Measurements from ENCODE around the gene SYNE2.

DNA sequence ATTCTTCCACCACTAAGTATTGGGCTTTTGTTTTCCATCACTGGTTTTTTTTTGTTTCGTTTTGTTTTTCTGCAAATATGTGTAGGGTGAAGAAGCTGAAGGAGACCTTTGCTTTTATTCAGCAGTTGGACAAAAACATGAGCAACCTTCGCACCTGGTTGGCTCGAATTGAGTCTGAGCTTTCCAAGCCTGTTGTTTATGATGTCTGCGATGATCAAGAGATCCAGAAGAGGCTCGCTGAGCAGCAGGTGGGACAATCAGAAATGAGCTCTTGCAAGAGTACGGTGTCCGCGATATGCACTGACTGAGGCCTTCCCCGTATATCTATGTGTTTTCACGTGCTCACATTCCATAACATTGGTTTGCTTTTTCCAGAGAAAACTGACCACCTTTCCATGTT lies 349.9 kb downstream of the SYNE2 start:
- TF ChIP-seq CTCF (IDR thresholded peaks at IDR 0.05; ENCODE audit: extremely low read depth in 1 of 2, insufficient read depth in 1 of 2, low read depth in 1 of 2, low read length in 2 of 2) = no peak
- no peak for TF ChIP-seq POLR2A (IDR thresholded peaks at IDR 0.05; ENCODE audit: low read depth, low read length)
- no peak for TF ChIP-seq EZH2 (IDR thresholded peaks at IDR 0.05; ENCODE audit: borderline replicate concordance, low read depth, low read length, severe bottlenecking)
- no peak for TF ChIP-seq GATA2 (IDR thresholded peaks at IDR 0.05; ENCODE audit: insufficient read depth, insufficient read length, low read depth, low read length)
- TF ChIP-seq, protein P1, sequence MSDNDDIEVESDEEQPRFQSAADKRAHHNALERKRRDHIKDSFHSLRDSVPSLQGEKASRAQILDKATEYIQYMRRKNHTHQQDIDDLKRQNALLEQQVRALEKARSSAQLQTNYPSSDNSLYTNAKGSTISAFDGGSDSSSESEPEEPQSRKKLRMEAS (IDR thresholded peaks at IDR 0.05; ENCODE audit: insufficient read depth, insufficient read length) = no peak
- TF ChIP-seq JUN (IDR thresholded peaks at IDR 0.05; ENCODE audit: borderline replicate concordance, insufficient read depth, insufficient read length, low read depth) = no peak
- TF ChIP-seq MYC (IDR thresholded peaks at IDR 0.05; ENCODE audit: low read depth, low read length) = no peak
- no peak for TF ChIP-seq POLR2AphosphoS5 (IDR thresholded peaks at IDR 0.05; ENCODE audit: insufficient read depth, low read depth, low read length)

Data from endothelial cell of umbilical vein (primary cell).